Activated naive CD4-positive, alpha-beta T cell treated with anti-CD3 and anti-CD28 coated beads for 36 hours (primary cell): ENCODE measurements around the gene NANP. TPM values are rescaled to one million over a fixed set of nuclear protein-coding genes. Genes with fewer than 3 reads are reported as not detected.
A peak's percentile ranks its signal among the peaks of the same experiment; 100 is the strongest.
"Not testable (repeated sequence)": the region's sequence is repeated elsewhere in the genome, so short reads cannot be mapped to it uniquely, and the experiment has no call there.

Experiments used
- CTCF ChIA-PET: fragments of 350-600 bp; sonication (Branson Sonifier 250); formaldehyde crosslinking; loops from one replicate; lab custom pipeline; 2021; ENCODE audit warnings: antibody characterized with exemption; lab: Charles Lee
- DNase-seq: peaks from one replicate; pipeline ENCODE4 v3.0.0-alpha.2; 2020
- H3K27ac Mint-ChIP-seq: one replicate; pipeline ENCODE4 v1.8.0; 2021; ENCODE audit warnings: mild to moderate bottlenecking, mixed read lengths
- H3K27me3 Mint-ChIP-seq: one replicate; pipeline ENCODE4 v1.8.0; 2021; ENCODE audit warnings: low read depth, mixed read lengths
- H3K36me3 Mint-ChIP-seq: one replicate; pipeline ENCODE4 v1.8.0; 2021; ENCODE audit warnings: low read depth, mixed read lengths
- H3K4me1 Mint-ChIP-seq: one replicate; pipeline ENCODE4 v1.8.0; 2021; ENCODE audit warnings: low read depth, mixed read lengths
- H3K4me3 Mint-ChIP-seq: one replicate; pipeline ENCODE4 v1.8.0; 2021; ENCODE audit warnings: mild to moderate bottlenecking, moderate library complexity, mixed read lengths
- H3K9me3 Mint-ChIP-seq: one replicate; pipeline ENCODE4 v1.8.0; 2021; ENCODE audit warnings: mixed read lengths
- intact Hi-C: fragments of 100-400 bp; cut with micrococcal nuclease; formaldehyde crosslinking; loops from one replicate; pipeline ENCODE4 v1.15.1; 2023
- total RNA-seq, 2 experiments: library from RNA; stranded (reverse); gene quantifications; one replicate each; pipeline ENCODE4 v1.2.3, GENCODE V29; 2021

Gene NANP
- total RNA-seq, 2 experiments from 2014 or later: 6.4 to 6.9 TPM

DNA sequence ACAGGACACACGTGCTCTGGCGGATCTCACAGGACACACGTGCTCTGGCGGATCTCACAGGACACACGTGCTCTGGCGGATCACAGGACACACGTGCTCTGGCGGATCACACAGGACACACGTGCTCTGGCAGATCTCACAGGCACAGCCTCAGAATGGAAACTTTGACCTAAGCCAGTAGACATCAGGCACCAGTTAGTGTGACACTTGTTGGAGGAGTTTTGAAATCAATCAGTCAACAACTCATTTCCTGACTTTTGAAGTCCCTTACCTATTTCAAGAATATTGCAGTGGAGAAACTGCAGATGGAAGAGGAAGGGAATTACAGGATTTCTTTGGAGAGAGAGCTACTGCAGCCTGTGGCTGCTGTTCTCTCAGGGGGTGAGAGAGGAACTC lies 20.9 kb downstream of the NANP start:
- H3K4me3 Mint-ChIP-seq, H3K27me3 Mint-ChIP-seq, H3K9me3 Mint-ChIP-seq, H3K4me1 Mint-ChIP-seq, CTCF ChIA-PET, H3K27ac Mint-ChIP-seq, H3K36me3 Mint-ChIP-seq, intact Hi-C loops: not testable (repeated sequence)
- peak; percentile 42 for DNase-seq

GRCh38 chr20:25602191-25602913 lies 21.5 kb downstream of the NANP start:
- H3K4me3 Mint-ChIP-seq, H3K27me3 Mint-ChIP-seq, H3K36me3 Mint-ChIP-seq, DNase-seq, H3K9me3 Mint-ChIP-seq, H3K27ac Mint-ChIP-seq, intact Hi-C loops, H3K4me1 Mint-ChIP-seq: not testable (repeated sequence)
- CTCF ChIA-PET: interaction anchor here (0.8 kb wide), 1 partner anchor 307 kb away, joined by 3 read pairs; no protein-coding TSS in a partner anchor

DNA sequence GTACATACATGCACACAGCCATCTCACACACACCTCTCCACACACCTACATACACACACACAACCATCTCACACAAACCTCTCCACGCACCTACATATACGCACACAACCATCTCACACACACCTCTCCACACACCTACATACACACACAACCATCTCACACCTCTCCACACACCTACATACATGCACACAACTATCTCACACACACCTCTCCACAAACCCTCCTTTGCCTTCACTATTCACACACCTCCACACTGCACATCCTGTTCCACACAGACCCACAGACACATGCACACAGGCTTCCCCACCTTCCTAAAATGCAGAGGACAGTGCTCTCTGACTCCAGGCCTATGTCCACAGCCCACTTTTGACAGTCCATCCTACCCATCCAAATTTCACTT lies 22.2 kb downstream of the NANP start:
- no peaks in the 10 kb centered on the region for H3K36me3 Mint-ChIP-seq
- CTCF ChIA-PET: interaction anchor here (0.8 kb wide), 1 partner anchor 307 kb away, joined by 3 read pairs; no protein-coding TSS in a partner anchor
- intact Hi-C loops: no loop called here
- no peak for DNase-seq
- H3K4me3 Mint-ChIP-seq: no peak overlapping the region
- H3K9me3 Mint-ChIP-seq: no peaks in the 10 kb centered on the region
- no peaks in the 10 kb centered on the region for H3K27me3 Mint-ChIP-seq
- peaks cover 4% of the 10 kb centered on the region for H3K4me1 Mint-ChIP-seq
- H3K27ac Mint-ChIP-seq: no peak overlapping the region

- intact Hi-C loops: no loop called here
- DNase-seq: no peak
- Mint-ChIP-seq H3K36me3 (no peaks in the 10 kb centered on the region), H3K9me3 (no peaks in the 10 kb centered on the region), H3K27ac (no peak overlapping the region), H3K4me3 (no peak overlapping the region), H3K27me3 (no peaks in the 10 kb centered on the region), H3K4me1 (peaks cover 4% of the 10 kb centered on the region)
- CTCF ChIA-PET: no interaction called here
Observed at GRCh38 chr20:25600632-25601031, 23.2 kb downstream of the NANP start.

GRCh38 chr20:25592135-25592852 lies 31.5 kb downstream of the NANP start:
- intact Hi-C loops: no loop called here
- no peak overlapping the region for H3K4me3 Mint-ChIP-seq
- H3K27me3 Mint-ChIP-seq: no peaks in the 10 kb centered on the region
- CTCF ChIA-PET: interaction anchor here (1.0 kb wide), 1 partner anchor 193 kb away, joined by 3 read pairs; no protein-coding TSS in a partner anchor
- no peak for DNase-seq
- H3K9me3 Mint-ChIP-seq: no peaks in the 10 kb centered on the region
- no peak overlapping the region for H3K27ac Mint-ChIP-seq
- no peaks in the 10 kb centered on the region for H3K36me3 Mint-ChIP-seq
- no peaks in the 10 kb centered on the region for H3K4me1 Mint-ChIP-seq

DNA sequence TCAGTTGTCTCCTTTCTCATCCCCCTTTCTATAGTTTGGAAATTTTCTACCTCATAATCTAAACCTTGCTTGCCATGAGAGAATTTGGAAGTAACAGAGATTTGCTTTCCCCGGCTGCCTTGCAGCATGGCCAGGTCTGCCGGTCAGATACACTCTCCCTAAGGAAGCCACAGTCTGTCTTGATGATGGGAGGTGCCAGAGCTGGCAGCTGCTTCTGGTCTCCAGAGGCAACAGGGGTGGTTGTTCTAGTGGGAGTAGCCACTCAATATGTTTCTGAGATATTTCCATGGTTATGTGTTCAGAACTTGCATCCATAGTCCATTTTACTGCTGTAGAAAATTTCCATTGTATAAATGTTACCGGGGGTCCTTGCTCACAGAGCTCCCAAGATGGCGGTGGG lies 33.0 kb downstream of the NANP start:
- intact Hi-C loops, H3K4me1 Mint-ChIP-seq, DNase-seq, H3K4me3 Mint-ChIP-seq, CTCF ChIA-PET, H3K27me3 Mint-ChIP-seq, H3K27ac Mint-ChIP-seq, H3K36me3 Mint-ChIP-seq, H3K9me3 Mint-ChIP-seq: not testable (repeated sequence)

GRCh38 chr20:25588491-25588890 lies 35.3 kb downstream of the NANP start:
- DNase-seq: no peak
- CTCF ChIA-PET: no interaction called here
- peaks cover 6% of the 10 kb centered on the region for H3K4me1 Mint-ChIP-seq
- intact Hi-C loops: no loop called here
- H3K27me3 Mint-ChIP-seq: peaks cover 2% of the 10 kb centered on the region
- no peaks in the 10 kb centered on the region for H3K36me3 Mint-ChIP-seq
- no peak overlapping the region for H3K27ac Mint-ChIP-seq
- H3K9me3 Mint-ChIP-seq: no peaks in the 10 kb centered on the region
- H3K4me3 Mint-ChIP-seq: no peak overlapping the region

GRCh38 chr20:25587536-25587935 lies 36.3 kb downstream of the NANP start:
- H3K9me3 Mint-ChIP-seq: no peaks in the 10 kb centered on the region
- no peaks in the 10 kb centered on the region for H3K36me3 Mint-ChIP-seq
- no peak for DNase-seq
- CTCF ChIA-PET: no interaction called here
- H3K27me3 Mint-ChIP-seq: peaks cover 4% of the 10 kb centered on the region
- no peak overlapping the region for H3K27ac Mint-ChIP-seq
- intact Hi-C loops: no loop called here
- peaks cover 6% of the 10 kb centered on the region for H3K4me1 Mint-ChIP-seq
- H3K4me3 Mint-ChIP-seq: no peak overlapping the region

- H3K9me3 Mint-ChIP-seq: no peaks in the 10 kb centered on the region
- no peaks in the 10 kb centered on the region for H3K36me3 Mint-ChIP-seq
- H3K27me3 Mint-ChIP-seq: peaks cover 4% of the 10 kb centered on the region
- no peak overlapping the region for H3K4me3 Mint-ChIP-seq
- H3K27ac Mint-ChIP-seq: no peak overlapping the region
- CTCF ChIA-PET: no interaction called here
- intact Hi-C loops: no loop called here
- DNase-seq: no peak
- H3K4me1 Mint-ChIP-seq: peaks cover 6% of the 10 kb centered on the region
Observed at GRCh38 chr20:25586877-25587276, 36.9 kb downstream of the NANP start.

- CTCF ChIA-PET: no interaction called here
Observed at GRCh38 chr20:25584905-25585704, 38.7 kb downstream of the NANP start, which contains the start of gene NINL. Gene NINL (minus strand): TSS chr20:25585531. CDS start chr20:25526587, 58,944 bp downstream.

DNA sequence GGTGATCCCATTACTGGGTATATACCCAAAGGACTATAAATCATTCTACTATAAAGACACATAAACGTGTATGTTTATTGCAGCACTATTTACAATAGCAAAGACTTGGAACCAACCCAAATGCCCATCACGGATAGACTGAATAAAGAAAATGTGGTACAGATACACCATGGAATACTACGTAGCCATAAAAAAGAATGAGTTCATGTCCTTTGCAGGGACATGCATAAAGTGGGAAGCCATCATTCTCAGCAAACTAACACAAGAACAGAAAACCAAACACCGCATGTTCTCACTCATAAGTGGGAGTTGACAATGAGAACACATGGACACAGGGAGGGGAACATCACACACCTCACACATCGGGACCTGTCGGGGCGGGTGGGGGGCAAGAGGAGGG lies 40.2 kb downstream of the NANP start:
- H3K4me3 Mint-ChIP-seq: peak overlapping the region; percentile 28
- H3K9me3 Mint-ChIP-seq, CTCF ChIA-PET, DNase-seq, H3K27me3 Mint-ChIP-seq, H3K4me1 Mint-ChIP-seq, intact Hi-C loops, H3K27ac Mint-ChIP-seq, H3K36me3 Mint-ChIP-seq: not testable (repeated sequence)

More at GRCh38 chr20:25584905-25585704, 38.7 kb downstream of the NANP start, which contains the start of gene NINL:
- Mint-ChIP-seq H3K4me1 (peaks cover 6% of the 10 kb centered on the region), H3K4me3 (peak within 1 kb of the TSS; percentile 74), H3K9me3 (no peaks in the 10 kb centered on the region), H3K27ac (no peak within 1 kb of the TSS), H3K27me3 (peaks cover 4% of the 10 kb centered on the region), H3K36me3 (no peaks in the 10 kb centered on the region)
- peak; percentile 60 for DNase-seq
- intact Hi-C loops: loop anchor here (1.0 kb wide), 3 partner anchors 18 to 111 kb away; partner anchors contain the start of genes NANP and ZNF337

DNA sequence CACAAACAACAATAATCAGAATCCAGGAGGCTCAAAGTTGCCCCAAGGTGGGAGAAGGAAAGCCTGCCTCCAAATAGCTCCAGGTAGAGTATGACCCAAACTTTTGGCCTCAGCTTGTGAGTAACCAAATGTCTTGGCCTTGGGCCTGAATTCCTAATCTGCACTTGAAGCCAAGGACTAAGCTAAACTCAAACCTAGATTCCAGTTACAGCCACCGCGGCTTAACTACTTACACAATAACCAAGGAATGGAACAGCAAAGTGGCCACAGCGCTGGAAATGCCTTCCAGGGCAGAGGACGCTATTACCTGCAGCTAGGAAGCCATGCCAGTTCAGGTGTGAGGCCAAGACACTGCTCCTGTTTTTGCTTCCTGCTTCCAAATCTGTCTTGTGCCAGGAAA lies 43.1 kb downstream of the NANP start:
- H3K9me3 Mint-ChIP-seq: no peaks in the 10 kb centered on the region
- H3K27me3 Mint-ChIP-seq: peaks cover 4% of the 10 kb centered on the region
- H3K4me1 Mint-ChIP-seq: peaks cover 6% of the 10 kb centered on the region
- no peaks in the 10 kb centered on the region for H3K36me3 Mint-ChIP-seq
- DNase-seq: no peak
- H3K27ac Mint-ChIP-seq: no peak overlapping the region
- intact Hi-C loops: no loop called here
- no peak overlapping the region for H3K4me3 Mint-ChIP-seq
- CTCF ChIA-PET: no interaction called here
